SK-N-SH (cell line): Measurements from ENCODE around the gene TMEM38A. TPM values are rescaled to one million over a fixed set of nuclear protein-coding genes. Genes with fewer than 3 reads are reported as not detected.

Experiments
- CTCF ChIA-PET: fragments of 300-600, 350-600 bp; formaldehyde crosslinking; extraction: SDS; loops from one replicate; lab custom pipeline; 2021; lab: Yijun Ruan, JAX
- POLR2A ChIA-PET: fragments of 350-600 bp; sonication (Branson Sonifier 250); formaldehyde crosslinking; extraction: SDS; loops from one replicate; lab custom pipeline; 2020; ENCODE audit warnings: antibody characterized with exemption, inconsistent platforms; lab: Yijun Ruan, JAX
- DNase-seq: peaks from one replicate; pipeline ENCODE4 v3.0.0; 2012
- H2AFZ ChIP-seq: fragments of 200-600 bp; sonication (generic); 2 replicates; pipeline ENCODE4 v1.8.1; 2016; ENCODE audit warnings: antibody characterized with exemption, mild to moderate bottlenecking, low read depth
- H3F3A ChIP-seq: fragments of 200-600 bp; sonication (generic); replicated peaks from 2 replicates; pipeline ENCODE3; 2016; ENCODE audit warnings: antibody characterized with exemption, mild to moderate bottlenecking; ENCODE audit not compliant: insufficient read depth
- H3K27ac ChIP-seq, 2 experiments: fragments of 200-500 bp in 1 of 2; fragments of 200-600 bp in 1 of 2; sonication (Bioruptor generic) in 1 of 2; sonication (generic), shearing (Covaris generic) in 1 of 2; 2 replicates each; pipeline versions ENCODE4 v1.5.1 to v1.6.1; 2014 to 2016; ENCODE audit warnings: low read depth in 2 of 2, inconsistent platforms in 1 of 2, low read length in 1 of 2, mild to moderate bottlenecking in 1 of 2, mixed read lengths in 1 of 2
- H3K27me3 ChIP-seq: fragments of 200-600 bp; sonication (generic), shearing (Covaris generic); 2 replicates; pipeline ENCODE4 v1.6.1; 2016; ENCODE audit warnings: mixed run types; ENCODE audit not compliant: insufficient read depth
- H3K36me3 ChIP-seq, 2 experiments: fragments of 200-500 bp in 1 of 2; fragments of 200-600 bp in 1 of 2; sonication (Bioruptor generic) in 1 of 2; sonication (generic) in 1 of 2; replicated peaks in 1 of 2; 2 replicates each; pipeline versions ENCODE3 to v1.5.1; 2014 to 2016; ENCODE audit warnings: low read length in 1 of 2, mild to moderate bottlenecking in 1 of 2; ENCODE audit not compliant: insufficient read depth in 2 of 2, control insufficient read depth in 1 of 2
- H3K4me1 ChIP-seq, 2 experiments: fragments of 200-500 bp in 1 of 2; fragments of 200-600 bp in 1 of 2; sonication (Bioruptor generic) in 1 of 2; sonication (generic), shearing (Covaris generic) in 1 of 2; 2 replicates each; pipeline versions ENCODE4 v1.5.1 to v1.6.1; 2014 to 2016; ENCODE audit warnings: low read depth in 1 of 2, low read length in 1 of 2, mixed run types in 1 of 2; ENCODE audit not compliant: insufficient read depth in 2 of 2, control insufficient read depth in 1 of 2
- H3K4me2 ChIP-seq: fragments of 200-600 bp; sonication (generic), shearing (Covaris generic); 2 replicates; pipeline ENCODE4 v1.6.1; 2017; ENCODE audit warnings: mixed run types
- H3K4me3 ChIP-seq, 2 experiments: fragments of 200-500 bp in 1 of 2; fragments of 200-600 bp in 1 of 2; sonication (Bioruptor generic) in 1 of 2; sonication (generic), shearing (Covaris generic) in 1 of 2; 2 replicates each; pipeline versions ENCODE4 v1.5.1 to v1.8.1; 2014 to 2016; ENCODE audit warnings: low read depth in 2 of 2, inconsistent platforms in 1 of 2, low read length in 1 of 2, mild to moderate bottlenecking in 1 of 2, mixed read lengths in 1 of 2, moderate library complexity in 1 of 2
- H3K79me2 ChIP-seq: fragments of 200-600 bp; sonication (generic); 2 replicates; pipeline ENCODE4 v1.8.1; 2017; ENCODE audit warnings: mild to moderate bottlenecking; ENCODE audit not compliant: insufficient read depth
- H3K9ac ChIP-seq: fragments of 200-600 bp; sonication (generic); 2 replicates; pipeline ENCODE4 v1.6.1; 2017; ENCODE audit warnings: mixed run types
- H3K9me2 ChIP-seq: fragments of 200-600 bp; sonication (generic); 2 replicates; pipeline ENCODE4 v1.6.1; 2017; ENCODE audit warnings: mixed run types
- H3K9me3 ChIP-seq: fragments of 200-600 bp; sonication (generic); 2 replicates; pipeline ENCODE4 v1.6.1; 2017; ENCODE audit warnings: mixed run types, mild to moderate bottlenecking, moderate library complexity
- H4K20me1 ChIP-seq: fragments of 200-600 bp; sonication (generic); 2 replicates; pipeline ENCODE4 v1.6.1; 2017; ENCODE audit warnings: mild to moderate bottlenecking, mixed run types; ENCODE audit not compliant: insufficient read depth
- FOSL2 ChIP-seq: IDR thresholded peaks from 2 replicates; pipeline ENCODE4 v1.4.0; 2012; ENCODE audit warnings: low read depth, mild to moderate bottlenecking, moderate library complexity, borderline replicate concordance
- FOXM1 ChIP-seq: IDR thresholded peaks from 2 replicates; pipeline ENCODE4 v1.4.0; 2012; ENCODE audit warnings: low read depth, mild to moderate bottlenecking
- GABPA ChIP-seq: IDR thresholded peaks from 2 replicates; pipeline ENCODE4 v1.4.0; 2012; ENCODE audit warnings: low read depth, mild to moderate bottlenecking
- GATA2 ChIP-seq: sonication (generic); formaldehyde crosslinking; IDR thresholded peaks from 2 replicates; pipeline ENCODE4 v1.5.0; 2020; ENCODE audit warnings: mild to moderate bottlenecking, missing genetic modification reagents
- JUND ChIP-seq: IDR thresholded peaks from 2 replicates; pipeline ENCODE4 v1.4.0; 2012
- MEF2A ChIP-seq: IDR thresholded peaks from 2 replicates; pipeline ENCODE4 v1.4.0; 2012; ENCODE audit warnings: low read depth, borderline replicate concordance
- MXI1 ChIP-seq: IDR thresholded peaks from 2 replicates; pipeline ENCODE4 v1.6.1; 2012; ENCODE audit warnings: mild to moderate bottlenecking, low read depth, low read length, improper control_type of control experiment
- NFIC ChIP-seq: IDR thresholded peaks from 2 replicates; pipeline ENCODE4 v1.4.0; 2012; ENCODE audit warnings: borderline replicate concordance
- RAD21 ChIP-seq: IDR thresholded peaks from 2 replicates; pipeline ENCODE4 v1.6.1; 2012; ENCODE audit warnings: mild to moderate bottlenecking, low read length
- RXRA ChIP-seq: IDR thresholded peaks from 2 replicates; pipeline ENCODE4 v1.4.0; 2012; ENCODE audit warnings: low read depth, mild to moderate bottlenecking, borderline replicate concordance
- TCF12 ChIP-seq: IDR thresholded peaks from 2 replicates; pipeline ENCODE4 v1.4.0; 2012
- WGBS: methylation state at CpG from one replicate; pipeline ENCODE4 v1.1.6; 2017; ENCODE audit warnings: low lambda C conversion rate; 5-methylcytosine and 5-hydroxymethylcytosine counted together
- polyA plus RNA-seq, 3 experiments: library from polyadenylated mRNA; depleted of rRNA; stranded (reverse); fragments of >200 nt; gene quantifications; 2 replicates each; pipeline ENCODE4 v1.2.3, GENCODE V29; 2012
- TF ChIP-seq, protein P1 (sequence below): IDR thresholded peaks from 2 replicates; pipeline ENCODE4 v1.4.0; 2012; ENCODE audit warnings: low read depth, borderline replicate concordance
- TF ChIP-seq, protein P2 (sequence below): IDR thresholded peaks from 2 replicates; pipeline ENCODE4 v1.6.1; 2012; ENCODE audit warnings: mild to moderate bottlenecking, low read depth, low read length, moderate library complexity

The TMEM38A gene
- polyA plus RNA-seq, 1 of the 3 experiments (the other 2 are of a cell fraction), result 3.3 TPM

DNA sequence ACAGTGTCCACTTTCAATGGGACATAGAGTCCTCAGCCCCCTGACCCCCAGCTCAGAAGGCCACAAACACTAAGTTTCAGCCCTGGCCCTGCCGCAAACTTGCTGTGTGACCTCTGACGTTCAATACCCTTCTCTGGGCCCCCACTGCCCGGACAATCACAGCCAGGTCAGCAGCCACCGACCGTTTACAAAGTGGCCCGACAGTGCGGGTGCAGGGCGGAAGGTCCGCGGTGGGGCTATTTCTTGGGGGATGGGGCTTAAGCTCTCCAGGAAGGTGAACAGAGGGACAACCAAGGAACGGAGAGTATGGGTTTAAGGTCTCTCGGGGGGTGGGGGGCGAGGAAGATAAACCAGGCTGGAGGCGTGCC is 1.5 kb upstream of the TMEM38A start:
- Histone ChIP-seq H3K36me3 (peaks cover 22 to 30% of the 10 kb centered on the region in 2 experiments), H3K9me2 (no peaks in the 10 kb centered on the region), H3K4me1 (peaks cover 7 to 12% of the 10 kb centered on the region in 2 experiments; a peak in 3 of 4 replicates), H2AFZ (peak overlapping the region; percentile 88), H3F3A (peaks cover 4% of the 10 kb centered on the region), H3K4me3 (peak overlapping the region; percentile 65 to 86), H3K27me3 (no peaks in the 10 kb centered on the region), H3K4me2 (peak overlapping the region; percentile 100), H3K9me3 (no peaks in the 10 kb centered on the region), H3K27ac (peak overlapping the region; percentile 89 to 95; a peak in 3 of 4 replicates), H3K9ac (peak overlapping the region; percentile 81), H3K79me2 (peaks cover 52% of the 10 kb centered on the region), H4K20me1 (peaks cover 37% of the 10 kb centered on the region)
- DNase-seq, result no peak
- ChIA-PET POLR2A (interaction anchor here (0.6 to 2.0 kb wide), 5 partner anchors 31 to 624 kb away, joined by 3 to 5 read pairs (median 3); partner anchors contain the start of genes C19orf44 and MED26), CTCF (interaction anchor here (1.0 kb wide), 1 partner anchor 56 kb away, joined by 4 read pairs; no protein-coding TSS in a partner anchor)
- TF ChIP-seq RXRA (no peak), MXI1 (no peak), TCF12 (no peak), GATA2 (CRISPR knock-in tag) (no peak), NFIC (no peak), FOXM1 (no peak), FOSL2 (no peak), GABPA (no peak), RAD21 (no peak), MEF2A (no peak), JUND (no peak)
- TF ChIP-seq, protein P1, sequence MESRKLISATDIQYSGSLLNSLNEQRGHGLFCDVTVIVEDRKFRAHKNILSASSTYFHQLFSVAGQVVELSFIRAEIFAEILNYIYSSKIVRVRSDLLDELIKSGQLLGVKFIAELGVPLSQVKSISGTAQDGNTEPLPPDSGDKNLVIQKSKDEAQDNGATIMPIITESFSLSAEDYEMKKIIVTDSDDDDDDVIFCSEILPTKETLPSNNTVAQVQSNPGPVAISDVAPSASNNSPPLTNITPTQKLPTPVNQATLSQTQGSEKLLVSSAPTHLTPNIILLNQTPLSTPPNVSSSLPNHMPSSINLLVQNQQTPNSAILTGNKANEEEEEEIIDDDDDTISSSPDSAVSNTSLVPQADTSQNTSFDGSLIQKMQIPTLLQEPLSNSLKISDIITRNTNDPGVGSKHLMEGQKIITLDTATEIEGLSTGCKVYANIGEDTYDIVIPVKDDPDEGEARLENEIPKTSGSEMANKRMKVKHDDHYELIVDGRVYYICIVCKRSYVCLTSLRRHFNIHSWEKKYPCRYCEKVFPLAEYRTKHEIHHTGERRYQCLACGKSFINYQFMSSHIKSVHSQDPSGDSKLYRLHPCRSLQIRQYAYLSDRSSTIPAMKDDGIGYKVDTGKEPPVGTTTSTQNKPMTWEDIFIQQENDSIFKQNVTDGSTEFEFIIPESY, result no peak
- TF ChIP-seq, protein P2, sequence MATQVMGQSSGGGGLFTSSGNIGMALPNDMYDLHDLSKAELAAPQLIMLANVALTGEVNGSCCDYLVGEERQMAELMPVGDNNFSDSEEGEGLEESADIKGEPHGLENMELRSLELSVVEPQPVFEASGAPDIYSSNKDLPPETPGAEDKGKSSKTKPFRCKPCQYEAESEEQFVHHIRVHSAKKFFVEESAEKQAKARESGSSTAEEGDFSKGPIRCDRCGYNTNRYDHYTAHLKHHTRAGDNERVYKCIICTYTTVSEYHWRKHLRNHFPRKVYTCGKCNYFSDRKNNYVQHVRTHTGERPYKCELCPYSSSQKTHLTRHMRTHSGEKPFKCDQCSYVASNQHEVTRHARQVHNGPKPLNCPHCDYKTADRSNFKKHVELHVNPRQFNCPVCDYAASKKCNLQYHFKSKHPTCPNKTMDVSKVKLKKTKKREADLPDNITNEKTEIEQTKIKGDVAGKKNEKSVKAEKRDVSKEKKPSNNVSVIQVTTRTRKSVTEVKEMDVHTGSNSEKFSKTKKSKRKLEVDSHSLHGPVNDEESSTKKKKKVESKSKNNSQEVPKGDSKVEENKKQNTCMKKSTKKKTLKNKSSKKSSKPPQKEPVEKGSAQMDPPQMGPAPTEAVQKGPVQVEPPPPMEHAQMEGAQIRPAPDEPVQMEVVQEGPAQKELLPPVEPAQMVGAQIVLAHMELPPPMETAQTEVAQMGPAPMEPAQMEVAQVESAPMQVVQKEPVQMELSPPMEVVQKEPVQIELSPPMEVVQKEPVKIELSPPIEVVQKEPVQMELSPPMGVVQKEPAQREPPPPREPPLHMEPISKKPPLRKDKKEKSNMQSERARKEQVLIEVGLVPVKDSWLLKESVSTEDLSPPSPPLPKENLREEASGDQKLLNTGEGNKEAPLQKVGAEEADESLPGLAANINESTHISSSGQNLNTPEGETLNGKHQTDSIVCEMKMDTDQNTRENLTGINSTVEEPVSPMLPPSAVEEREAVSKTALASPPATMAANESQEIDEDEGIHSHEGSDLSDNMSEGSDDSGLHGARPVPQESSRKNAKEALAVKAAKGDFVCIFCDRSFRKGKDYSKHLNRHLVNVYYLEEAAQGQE, result no peak
- under 1% methylated on average over 13 of the region's 14 CpGs for WGBS
